ENCODE measurements around the gene FRMPD4. TPM values are rescaled to one million over a fixed set of nuclear protein-coding genes. Genes with fewer than 3 reads are reported as not detected.
A peak's percentile ranks its signal among the peaks of the same experiment; 100 is the strongest.

Gene FRMPD4
- total RNA-seq, 1 donor from 2014 or later: 0.54 TPM

DNA sequence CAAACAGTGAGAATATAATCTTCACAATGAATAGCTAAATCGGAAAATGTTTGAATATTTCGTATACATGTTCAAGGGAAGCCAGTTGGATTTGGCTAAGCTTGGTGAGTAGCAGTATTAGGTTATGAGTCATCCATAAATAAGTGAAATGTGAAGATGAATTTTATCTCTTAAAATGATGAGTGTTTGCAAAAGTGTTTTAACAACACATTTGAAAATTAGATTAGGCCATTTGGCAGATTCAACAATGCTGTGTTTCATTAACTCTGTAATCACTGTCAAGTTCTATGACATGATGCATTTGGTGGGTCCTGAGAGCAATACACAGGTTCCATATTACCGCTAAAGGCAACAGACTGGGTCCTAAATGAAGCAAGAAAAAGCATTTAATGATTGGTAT, 351.1 kb downstream of the FRMPD4 start:
- H3K4me3 ChIP-seq (ENCODE audit: insufficient read depth, low read depth, low read length): no peak overlapping the region
- peak; percentile 94 for FAIRE-seq

DNA sequence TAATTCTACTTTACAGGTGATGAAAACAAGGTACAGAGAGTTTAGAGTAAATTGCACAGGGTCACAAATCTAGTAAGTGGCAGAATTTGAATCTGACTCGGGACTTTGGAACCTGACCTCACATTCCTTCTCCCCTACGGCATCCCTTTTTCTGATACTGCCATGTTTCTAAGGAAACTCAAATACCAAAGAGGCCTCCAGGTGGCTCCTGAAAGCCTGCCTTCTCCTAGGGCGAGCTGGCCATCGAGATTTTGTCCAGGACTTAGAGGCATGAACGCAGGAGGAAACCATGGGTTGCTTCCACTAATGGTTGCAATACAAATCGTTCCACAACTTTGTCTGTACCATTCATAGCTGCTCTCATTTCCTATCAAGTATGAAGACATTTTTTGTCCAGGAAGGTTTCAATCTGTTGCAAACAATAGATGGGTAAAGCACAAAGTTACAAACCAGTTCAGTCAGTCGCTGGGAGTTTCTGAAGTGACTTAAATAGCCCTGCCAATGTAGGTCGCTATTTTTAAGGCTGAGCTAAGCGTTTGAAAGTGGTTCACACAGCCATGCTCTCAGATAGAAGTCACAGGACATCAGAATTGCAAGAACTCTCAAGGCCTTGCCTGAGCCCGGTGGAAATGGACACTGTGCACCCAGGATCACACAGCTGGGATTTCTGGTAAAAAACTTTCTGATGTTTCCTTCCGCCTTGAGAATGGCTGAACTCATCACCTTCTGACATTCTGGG, 356.3 kb downstream of the FRMPD4 start:
- peak overlapping the region; percentile 53 for H3K27ac Mint-ChIP-seq (ENCODE audit: unreplicated experiment)
- no peaks in the 10 kb centered on the region for H3K27me3 ChIP-seq (ENCODE audit: insufficient read depth, low read length)
- no peaks in the 10 kb centered on the region for H4K20me1 ChIP-seq (ENCODE audit: insufficient read depth, low read length)
- TF ChIP-seq, protein P1, sequence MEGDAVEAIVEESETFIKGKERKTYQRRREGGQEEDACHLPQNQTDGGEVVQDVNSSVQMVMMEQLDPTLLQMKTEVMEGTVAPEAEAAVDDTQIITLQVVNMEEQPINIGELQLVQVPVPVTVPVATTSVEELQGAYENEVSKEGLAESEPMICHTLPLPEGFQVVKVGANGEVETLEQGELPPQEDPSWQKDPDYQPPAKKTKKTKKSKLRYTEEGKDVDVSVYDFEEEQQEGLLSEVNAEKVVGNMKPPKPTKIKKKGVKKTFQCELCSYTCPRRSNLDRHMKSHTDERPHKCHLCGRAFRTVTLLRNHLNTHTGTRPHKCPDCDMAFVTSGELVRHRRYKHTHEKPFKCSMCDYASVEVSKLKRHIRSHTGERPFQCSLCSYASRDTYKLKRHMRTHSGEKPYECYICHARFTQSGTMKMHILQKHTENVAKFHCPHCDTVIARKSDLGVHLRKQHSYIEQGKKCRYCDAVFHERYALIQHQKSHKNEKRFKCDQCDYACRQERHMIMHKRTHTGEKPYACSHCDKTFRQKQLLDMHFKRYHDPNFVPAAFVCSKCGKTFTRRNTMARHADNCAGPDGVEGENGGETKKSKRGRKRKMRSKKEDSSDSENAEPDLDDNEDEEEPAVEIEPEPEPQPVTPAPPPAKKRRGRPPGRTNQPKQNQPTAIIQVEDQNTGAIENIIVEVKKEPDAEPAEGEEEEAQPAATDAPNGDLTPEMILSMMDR (IDR thresholded peaks at IDR 0.05; ENCODE audit: insufficient read depth, low read depth, low read length): no peak
- no peak for TF ChIP-seq EZH2 (IDR thresholded peaks at IDR 0.05; ENCODE audit: insufficient read depth, low read length)
- H3K4me1 Mint-ChIP-seq (ENCODE audit: low read depth, unreplicated experiment): no peaks in the 10 kb centered on the region
- no peaks in the 10 kb centered on the region for H3K4me1 ChIP-seq (ENCODE audit: insufficient read depth, low read length)
- H3K4me2 ChIP-seq (ENCODE audit: low read length): no peak overlapping the region
- no peak overlapping the region for H3K9ac ChIP-seq (ENCODE audit: low read length)
- no peaks in the 10 kb centered on the region for H3K9me3 ChIP-seq (ENCODE audit: insufficient read depth, low read depth, low read length)
- H3K4me3 ChIP-seq (ENCODE audit: insufficient read depth, low read depth, low read length): no peak overlapping the region
- H3K36me3 Mint-ChIP-seq (ENCODE audit: low read depth, unreplicated experiment): no peaks in the 10 kb centered on the region
- no peaks in the 10 kb centered on the region for H3K79me2 ChIP-seq (ENCODE audit: insufficient read depth, low read length)
- H3K27ac ChIP-seq (ENCODE audit: low read depth, low read length): no peak overlapping the region
- no peak overlapping the region for H2AFZ ChIP-seq (ENCODE audit: low read depth, low read length)
- no peak overlapping the region for H3K4me3 Mint-ChIP-seq (ENCODE audit: unreplicated experiment)
- peak; percentile 55 for FAIRE-seq
- H3K9me3 Mint-ChIP-seq (ENCODE audit: unreplicated experiment): peaks cover 3% of the 10 kb centered on the region
- H3K36me3 ChIP-seq (ENCODE audit: insufficient read depth, low read length): no peaks in the 10 kb centered on the region
- H3K27me3 Mint-ChIP-seq (ENCODE audit: low read depth, unreplicated experiment): no peaks in the 10 kb centered on the region
- DNase-seq (ENCODE audit: low read depth): no peak

More for the DNA sequence above, 351.1 kb downstream of the FRMPD4 start:
- no peaks in the 10 kb centered on the region for H3K4me1 Mint-ChIP-seq (ENCODE audit: low read depth, unreplicated experiment)
- H3K9me3 Mint-ChIP-seq (ENCODE audit: unreplicated experiment): peaks cover 3% of the 10 kb centered on the region
- Histone ChIP-seq H3K4me2 (ENCODE audit: low read length) (no peak overlapping the region), H3K4me1 (ENCODE audit: insufficient read depth, low read length) (no peaks in the 10 kb centered on the region), H3K9ac (ENCODE audit: low read length) (no peak overlapping the region), H3K79me2 (ENCODE audit: insufficient read depth, low read length) (no peaks in the 10 kb centered on the region), H2AFZ (ENCODE audit: low read depth, low read length) (no peak overlapping the region), H3K9me3 (ENCODE audit: insufficient read depth, low read depth, low read length) (no peaks in the 10 kb centered on the region), H3K27ac (ENCODE audit: low read depth, low read length) (no peak overlapping the region), H3K27me3 (ENCODE audit: insufficient read depth, low read length) (no peaks in the 10 kb centered on the region), H4K20me1 (ENCODE audit: insufficient read depth, low read length) (no peaks in the 10 kb centered on the region), H3K36me3 (ENCODE audit: insufficient read depth, low read length) (no peaks in the 10 kb centered on the region)
- no peak overlapping the region for H3K27ac Mint-ChIP-seq (ENCODE audit: unreplicated experiment)
- TF ChIP-seq EZH2 (IDR thresholded peaks at IDR 0.05; ENCODE audit: insufficient read depth, low read length): no peak
- TF ChIP-seq, protein P1 (IDR thresholded peaks at IDR 0.05; ENCODE audit: insufficient read depth, low read depth, low read length): no peak
- no peaks in the 10 kb centered on the region for H3K27me3 Mint-ChIP-seq (ENCODE audit: low read depth, unreplicated experiment)
- H3K36me3 Mint-ChIP-seq (ENCODE audit: low read depth, unreplicated experiment): no peaks in the 10 kb centered on the region
- no peak for DNase-seq (ENCODE audit: low read depth)
- no peak overlapping the region for H3K4me3 Mint-ChIP-seq (ENCODE audit: unreplicated experiment)

DNA sequence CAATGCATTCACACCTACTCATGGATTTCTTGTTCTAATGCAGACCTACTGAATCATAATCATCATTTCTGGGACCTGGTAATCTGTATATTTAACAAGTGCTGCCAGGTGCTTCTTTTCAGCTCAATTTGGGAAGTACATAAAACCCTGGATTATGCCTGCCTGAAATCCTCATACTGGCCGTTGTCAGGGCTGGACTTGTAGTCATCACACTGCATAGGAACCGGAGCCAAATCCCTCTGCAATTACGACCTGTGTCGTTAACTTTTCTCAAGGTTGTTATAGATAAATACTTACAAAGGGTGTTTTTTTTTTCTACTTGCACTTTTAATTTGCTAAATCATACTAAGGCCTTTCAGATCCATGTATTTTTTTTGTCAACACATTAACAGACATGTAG, 358.1 kb downstream of the FRMPD4 start:
- no peak overlapping the region for H3K4me3 ChIP-seq (ENCODE audit: insufficient read depth, low read depth, low read length)
- H3K9ac ChIP-seq (ENCODE audit: low read length): no peak overlapping the region
- no peaks in the 10 kb centered on the region for H3K9me3 ChIP-seq (ENCODE audit: insufficient read depth, low read depth, low read length)
- no peaks in the 10 kb centered on the region for H3K27me3 ChIP-seq (ENCODE audit: insufficient read depth, low read length)
- DNase-seq (ENCODE audit: low read depth) (no peak), FAIRE-seq (peak; percentile 23)
- H3K79me2 ChIP-seq (ENCODE audit: insufficient read depth, low read length): no peaks in the 10 kb centered on the region
- no peak overlapping the region for H3K27ac ChIP-seq (ENCODE audit: low read depth, low read length)
- TF ChIP-seq, protein P1 (IDR thresholded peaks at IDR 0.05; ENCODE audit: insufficient read depth, low read depth, low read length): no peak
- no peak for TF ChIP-seq EZH2 (IDR thresholded peaks at IDR 0.05; ENCODE audit: insufficient read depth, low read length)
- no peak overlapping the region for H2AFZ ChIP-seq (ENCODE audit: low read depth, low read length)
- no peak overlapping the region for H3K4me3 Mint-ChIP-seq (ENCODE audit: unreplicated experiment)
- no peaks in the 10 kb centered on the region for H3K4me1 ChIP-seq (ENCODE audit: insufficient read depth, low read length)
- H3K4me2 ChIP-seq (ENCODE audit: low read length): no peak overlapping the region
- H3K36me3 Mint-ChIP-seq (ENCODE audit: low read depth, unreplicated experiment): no peaks in the 10 kb centered on the region
- H3K27me3 Mint-ChIP-seq (ENCODE audit: low read depth, unreplicated experiment): no peaks in the 10 kb centered on the region
- H3K4me1 Mint-ChIP-seq (ENCODE audit: low read depth, unreplicated experiment): no peaks in the 10 kb centered on the region
- no peaks in the 10 kb centered on the region for H4K20me1 ChIP-seq (ENCODE audit: insufficient read depth, low read length)
- H3K9me3 Mint-ChIP-seq (ENCODE audit: unreplicated experiment): peaks cover 1% of the 10 kb centered on the region
- H3K27ac Mint-ChIP-seq (ENCODE audit: unreplicated experiment): no peak overlapping the region
- no peaks in the 10 kb centered on the region for H3K36me3 ChIP-seq (ENCODE audit: insufficient read depth, low read length)

Data from astrocyte (in vitro differentiated cells and primary cell).